AG10803 (cell line): ENCODE data around the gene GPR6.

Experiments
- DNase-seq: peaks from one replicate; pipeline ENCODE4 v3.0.0; 2010; ENCODE audit warnings: low read depth
- H3K4me3 ChIP-seq: 2 replicates; pipeline ENCODE4 v1.5.1; 2011; ENCODE audit warnings: mild to moderate bottlenecking, low read length, control low read depth
- TF ChIP-seq, protein P1 (sequence below): conservative IDR thresholded peaks from 2 replicates; pipeline ENCODE4 v1.5.1; 2011; ENCODE audit warnings: mild to moderate bottlenecking, low read length, control low read depth, inconsistent platforms

GPR6 gene

DNA sequence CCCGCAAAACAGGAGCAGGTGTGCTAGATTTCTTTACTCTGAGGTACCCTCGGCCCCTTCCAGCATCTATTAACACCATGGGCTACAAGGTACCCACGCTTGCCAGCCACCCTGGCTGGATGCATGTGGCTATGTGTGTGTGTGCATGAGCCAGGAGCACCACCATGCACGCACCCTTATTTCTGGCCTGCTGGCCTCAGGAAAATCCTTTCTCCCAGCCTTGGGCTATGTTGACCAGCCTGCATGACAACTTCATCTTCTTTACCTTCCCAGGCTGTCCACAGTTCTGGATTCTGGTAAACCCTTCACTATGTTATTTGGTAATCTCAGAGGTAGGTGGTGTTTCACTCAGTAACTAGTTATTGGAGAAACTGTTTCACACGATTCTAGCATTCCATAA is 40.4 kb downstream of the GPR6 start:
- TF ChIP-seq, protein P1, sequence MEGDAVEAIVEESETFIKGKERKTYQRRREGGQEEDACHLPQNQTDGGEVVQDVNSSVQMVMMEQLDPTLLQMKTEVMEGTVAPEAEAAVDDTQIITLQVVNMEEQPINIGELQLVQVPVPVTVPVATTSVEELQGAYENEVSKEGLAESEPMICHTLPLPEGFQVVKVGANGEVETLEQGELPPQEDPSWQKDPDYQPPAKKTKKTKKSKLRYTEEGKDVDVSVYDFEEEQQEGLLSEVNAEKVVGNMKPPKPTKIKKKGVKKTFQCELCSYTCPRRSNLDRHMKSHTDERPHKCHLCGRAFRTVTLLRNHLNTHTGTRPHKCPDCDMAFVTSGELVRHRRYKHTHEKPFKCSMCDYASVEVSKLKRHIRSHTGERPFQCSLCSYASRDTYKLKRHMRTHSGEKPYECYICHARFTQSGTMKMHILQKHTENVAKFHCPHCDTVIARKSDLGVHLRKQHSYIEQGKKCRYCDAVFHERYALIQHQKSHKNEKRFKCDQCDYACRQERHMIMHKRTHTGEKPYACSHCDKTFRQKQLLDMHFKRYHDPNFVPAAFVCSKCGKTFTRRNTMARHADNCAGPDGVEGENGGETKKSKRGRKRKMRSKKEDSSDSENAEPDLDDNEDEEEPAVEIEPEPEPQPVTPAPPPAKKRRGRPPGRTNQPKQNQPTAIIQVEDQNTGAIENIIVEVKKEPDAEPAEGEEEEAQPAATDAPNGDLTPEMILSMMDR = no peak
- DNase-seq = no peak
- no peak overlapping the region for H3K4me3 ChIP-seq

DNA sequence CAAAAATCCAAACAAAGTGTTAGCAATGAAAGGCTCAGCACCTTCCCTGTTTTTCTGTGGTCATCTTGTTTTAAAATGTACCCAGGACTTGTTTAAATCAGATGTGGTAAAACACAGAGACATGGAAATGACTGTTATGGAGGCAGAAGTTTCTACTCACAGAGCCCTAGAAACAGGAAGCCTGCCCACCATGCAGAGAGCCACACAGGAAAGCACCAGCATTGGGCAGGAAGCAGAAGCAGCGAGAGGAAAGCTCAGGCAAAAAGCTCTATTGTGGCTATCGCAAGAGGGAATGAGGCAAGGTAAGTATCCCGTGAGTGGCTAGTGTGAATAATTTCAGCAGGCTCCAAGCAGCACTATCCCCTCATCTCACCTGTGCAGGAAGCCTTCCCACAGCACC is 42.8 kb downstream of the GPR6 start:
- H3K4me3 ChIP-seq = no peak overlapping the region
- TF ChIP-seq, protein P1 = no peak
- DNase-seq = no peak

GRCh38 chr6:110029144-110029543 is 51.0 kb downstream of the GPR6 start:
- TF ChIP-seq, protein P1 = no peak
- DNase-seq = no peak
- no peak overlapping the region for H3K4me3 ChIP-seq
